Ovary (tissue), 3 donors: ENCODE data around the gene MCTP1.

ENCODE experiments used
- POLR2A ChIP-seq: fragments of 450-650 bp; IDR thresholded peaks from one replicate; pipeline ENCODE4 v1.6.1; 2017; ENCODE audit warnings: antibody characterized with exemption, mild to moderate bottlenecking, moderate library complexity
- TF ChIP-seq, protein P1 (sequence below), 3 donors: fragments of 450-650 bp in 2 of 3; fragments of 200-600 bp in 1 of 3; IDR thresholded peaks; one replicate each; pipeline versions ENCODE4 v1.5.1 to v1.8.0; 2016 to 2022; ENCODE audit warnings: antibody characterized with exemption in 3 of 3, mild to moderate bottlenecking in 1 of 3
- donor health status: DM: no; HTN: no; CAD: no.

DNA sequence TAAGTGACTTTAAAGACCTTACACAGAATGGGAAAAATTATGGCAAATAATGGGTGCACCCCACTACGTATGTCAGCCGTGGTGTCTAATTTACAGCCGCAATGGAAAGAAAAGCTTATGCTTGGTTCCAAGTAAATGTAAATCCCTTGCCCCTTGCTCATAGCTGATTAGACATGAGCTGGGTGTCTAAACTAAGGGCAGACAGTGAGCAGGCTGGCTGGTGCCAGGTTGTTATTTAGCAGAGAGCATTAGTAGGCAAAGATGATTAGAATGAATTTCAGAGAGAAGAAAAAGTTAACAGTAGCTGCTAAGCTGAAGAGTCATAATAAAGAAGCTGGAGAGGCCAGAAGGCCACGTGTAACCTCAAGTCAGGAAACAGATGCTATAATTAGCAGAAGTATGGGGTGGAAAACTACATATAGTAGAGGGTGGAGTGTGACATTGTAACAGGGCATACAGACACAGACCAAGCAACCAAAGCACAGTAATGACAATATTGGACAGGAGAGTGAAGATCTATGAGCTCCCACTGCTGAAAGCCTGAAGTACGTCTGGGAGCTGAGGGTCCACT is 257.7 kb downstream of the MCTP1 start:
- TF ChIP-seq, protein P1, sequence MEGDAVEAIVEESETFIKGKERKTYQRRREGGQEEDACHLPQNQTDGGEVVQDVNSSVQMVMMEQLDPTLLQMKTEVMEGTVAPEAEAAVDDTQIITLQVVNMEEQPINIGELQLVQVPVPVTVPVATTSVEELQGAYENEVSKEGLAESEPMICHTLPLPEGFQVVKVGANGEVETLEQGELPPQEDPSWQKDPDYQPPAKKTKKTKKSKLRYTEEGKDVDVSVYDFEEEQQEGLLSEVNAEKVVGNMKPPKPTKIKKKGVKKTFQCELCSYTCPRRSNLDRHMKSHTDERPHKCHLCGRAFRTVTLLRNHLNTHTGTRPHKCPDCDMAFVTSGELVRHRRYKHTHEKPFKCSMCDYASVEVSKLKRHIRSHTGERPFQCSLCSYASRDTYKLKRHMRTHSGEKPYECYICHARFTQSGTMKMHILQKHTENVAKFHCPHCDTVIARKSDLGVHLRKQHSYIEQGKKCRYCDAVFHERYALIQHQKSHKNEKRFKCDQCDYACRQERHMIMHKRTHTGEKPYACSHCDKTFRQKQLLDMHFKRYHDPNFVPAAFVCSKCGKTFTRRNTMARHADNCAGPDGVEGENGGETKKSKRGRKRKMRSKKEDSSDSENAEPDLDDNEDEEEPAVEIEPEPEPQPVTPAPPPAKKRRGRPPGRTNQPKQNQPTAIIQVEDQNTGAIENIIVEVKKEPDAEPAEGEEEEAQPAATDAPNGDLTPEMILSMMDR (IDR thresholded peaks at IDR 0.05): no peak
- TF ChIP-seq POLR2A: no peak
